ENCODE results near the gene C19orf12. TPM values are rescaled to one million over a fixed set of nuclear protein-coding genes. Genes with fewer than 3 reads are reported as not detected.

The C19orf12 gene
- polyA plus RNA-seq (ENCODE audit: insufficient read length) = 27.9 TPM
- long read RNA-seq, donor 1, full-length matches to known transcripts = 16 of 16 reads
- long read RNA-seq, donor 1, partial matches to known transcripts = 0 of 16 reads
- long read RNA-seq, donor 1, other reads (novel, unspliced or antisense) = 0 of 16 reads
- long read RNA-seq, donor 2, transcript C19orf12-201 (3 exons, 2,464 nt) = major isoform, 12 of 12 reads
- long read RNA-seq, donor 2, partial matches to known transcripts = 0 of 12 reads
- long read RNA-seq, donor 2, other reads (novel, unspliced or antisense) = 0 of 12 reads
- long read RNA-seq, donor 3, transcript C19orf12-201 (3 exons, 2,464 nt) = major isoform, 6 of 11 reads
- long read RNA-seq, donor 3, partial matches to known transcripts = 0 of 11 reads
- long read RNA-seq, donor 3, other reads (novel, unspliced or antisense) = 0 of 11 reads
- long read RNA-seq, donor 4, partial matches to known transcripts = 0 of 2 reads
- long read RNA-seq, donor 4, other reads (novel, unspliced or antisense) = 0 of 2 reads
- long read RNA-seq, donor 5, transcript C19orf12-201 (3 exons, 2,464 nt) = major isoform, 13 of 16 reads
- long read RNA-seq, donor 5, partial matches to known transcripts = 0 of 16 reads
- long read RNA-seq, donor 5, other reads (novel, unspliced or antisense) = 0 of 16 reads
- long read RNA-seq, donor 6, full-length matches to known transcripts = 23 of 23 reads
- long read RNA-seq, donor 6, partial matches to known transcripts = 0 of 23 reads
- long read RNA-seq, donor 6, other reads (novel, unspliced or antisense) = 0 of 23 reads
- long read RNA-seq, donor 7, transcript C19orf12-201 (3 exons, 2,464 nt) = major isoform, 14 of 21 reads
- long read RNA-seq, donor 7, transcript C19orf12-204 (2 exons, 1,912 nt) = minor isoform, 6 of 21 reads
- long read RNA-seq, donor 7, partial matches to known transcripts = 0 of 21 reads
- long read RNA-seq, donor 7, other reads (novel, unspliced or antisense) = 0 of 21 reads
- long read RNA-seq, donor 8, transcript C19orf12-201 (3 exons, 2,464 nt) = major isoform, 6 of 8 reads
- long read RNA-seq, donor 8, partial matches to known transcripts = 0 of 8 reads
- long read RNA-seq, donor 8, other reads (novel, unspliced or antisense) = 0 of 8 reads

GRCh38 chr19:29714953-29715700 is at the start of gene C19orf12:
Gene C19orf12, minus strand, starts transcription at chr19:29715261. Its CDS starts 6,848 bp downstream, at chr19:29708413.
- peak; percentile 61 for DNase-seq

GRCh38 chr19:29764361-29764760 is 49.3 kb upstream of the C19orf12 start:
- DNase-seq = no peak

- no peak for DNase-seq
Observed at GRCh38 chr19:29763196-29763595, 48.1 kb upstream of the C19orf12 start.

GRCh38 chr19:29761575-29762232 is 46.6 kb upstream of the C19orf12 start:
- DNase-seq = peak; percentile 24

GRCh38 chr19:29760752-29761502 is 45.9 kb upstream of the C19orf12 start:
- DNase-seq = no peak

GRCh38 chr19:29759359-29759758 is 44.3 kb upstream of the C19orf12 start:
- no peak for DNase-seq

GRCh38 chr19:29758863-29759262 is 43.8 kb upstream of the C19orf12 start:
- no peak for DNase-seq

- DNase-seq = no peak
Observed at GRCh38 chr19:29757551-29757950, 42.5 kb upstream of the C19orf12 start.

- DNase-seq = no peak
Observed at GRCh38 chr19:29753934-29754305, 38.9 kb upstream of the C19orf12 start.

GRCh38 chr19:29753190-29753933 is 38.3 kb upstream of the C19orf12 start:
- no peak for DNase-seq

GRCh38 chr19:29752450-29753025 is 37.5 kb upstream of the C19orf12 start:
- DNase-seq = no peak

- DNase-seq = no peak
Observed at GRCh38 chr19:29751932-29752331, 36.9 kb upstream of the C19orf12 start.

GRCh38 chr19:29750001-29750400 is 34.9 kb upstream of the C19orf12 start:
- no peak for DNase-seq

- DNase-seq = no peak
Observed at GRCh38 chr19:29748996-29749849, 34.2 kb upstream of the C19orf12 start.

GRCh38 chr19:29745253-29745652 is 30.2 kb upstream of the C19orf12 start:
- no peak for DNase-seq

GRCh38 chr19:29743681-29744080 is 28.6 kb upstream of the C19orf12 start:
- no peak for DNase-seq

- no peak for DNase-seq
Observed at GRCh38 chr19:29741776-29742175, 26.7 kb upstream of the C19orf12 start.

GRCh38 chr19:29741226-29741625 is 26.2 kb upstream of the C19orf12 start:
- no peak for DNase-seq
